T-helper 1 cell treated with Interleukin-12 subunit alpha and Interleukin-12 subunit beta and Interleukin-4 antibody, amounts not matched to agents 30 ng/mL and 1 ng/mL, for 36 hours (primary cell): ENCODE results near the gene CDC25B. TPM values are rescaled to one million over a fixed set of nuclear protein-coding genes. Genes with fewer than 3 reads are reported as not detected.
"Not testable (repeated sequence)": the region's sequence is repeated elsewhere in the genome, so short reads cannot be mapped to it uniquely, and the experiment has no call there.

ENCODE experiments used
- intact Hi-C: fragments of 100-400 bp; cut with micrococcal nuclease; formaldehyde crosslinking; loops from one replicate; pipeline ENCODE4 v1.15.1; 2024
- total RNA-seq: library from RNA; stranded (reverse); gene quantifications from 2 replicates; pipeline ENCODE4 v1.2.3, GENCODE V29; 2022

Gene CDC25B
- total RNA-seq, 1 donor from 2014 or later = 290 TPM

- intact Hi-C loops = no loop called here
Observed at GRCh38 chr20:3784216-3784853, 11.8 kb upstream of the CDC25B start.

GRCh38 chr20:3784863-3785239 lies 11.3 kb upstream of the CDC25B start:
- intact Hi-C loops = loop anchor here (5.0 kb wide), 1 partner anchor 227 kb away; no protein-coding TSS in a partner anchor

GRCh38 chr20:3785240-3786125 lies 10.6 kb upstream of the CDC25B start:
- intact Hi-C loops = loop anchor here (1.0 to 5.0 kb wide), 6 partner anchors 17 to 297 kb away; partner anchors contain the start of genes AP5S1, MAVS and PANK2

GRCh38 chr20:3786126-3786484 lies 10.0 kb upstream of the CDC25B start:
- intact Hi-C loops = loop anchor here (1.0 to 5.0 kb wide), 6 partner anchors 18 to 297 kb away; partner anchors contain the start of genes AP5S1, MAVS and PANK2

- intact Hi-C loops = loop anchor here (1.0 to 5.0 kb wide), 8 partner anchors 9 to 296 kb away; partner anchors contain the start of genes AP5S1, MAVS and PANK2
Observed at GRCh38 chr20:3786665-3787323, 9.3 kb upstream of the CDC25B start, which contains the start of gene CENPB. TSS of gene CENPB (minus strand) at chr20:3786740. CDS start at chr20:3786483, 257 bp downstream.

GRCh38 chr20:3787324-3788014 lies 8.6 kb upstream of the CDC25B start:
- intact Hi-C loops = loop anchor here (1.0 to 5.0 kb wide), 6 partner anchors 8 to 295 kb away; partner anchors contain the start of genes MAVS and PANK2

GRCh38 chr20:3788685-3789155 lies 7.4 kb upstream of the CDC25B start:
- intact Hi-C loops = loop anchor here (5.0 kb wide), 1 partner anchor 224 kb away; no protein-coding TSS in a partner anchor

GRCh38 chr20:3789201-3789600 lies 6.9 kb upstream of the CDC25B start:
- intact Hi-C loops = loop anchor here (5.0 kb wide), 1 partner anchor 223 kb away; no protein-coding TSS in a partner anchor

GRCh38 chr20:3794168-3794567 lies 1.9 kb upstream of the CDC25B start:
- intact Hi-C loops = not testable (repeated sequence)

GRCh38 chr20:3794701-3795420 lies 1.2 kb upstream of the CDC25B start:
- intact Hi-C loops = loop anchor here (1.0 to 5.0 kb wide), 3 partner anchors 8 to 388 kb away; partner anchors contain the start of gene DNAAF9

- intact Hi-C loops = loop anchor here (1.0 to 5.0 kb wide), 8 partner anchors 15 to 389 kb away; partner anchors contain the start of genes AP5S1, DNAAF9, MAVS and PANK2
Observed at GRCh38 chr20:3796477-3797225, 541 bp downstream of the CDC25B start.

- intact Hi-C loops = loop anchor here (2.0 to 5.0 kb wide), 4 partner anchors 16 to 390 kb away; partner anchors contain the start of genes DNAAF9, PANK2 and SPEF1
Observed at GRCh38 chr20:3797226-3797545, 1.1 kb downstream of the CDC25B start.

GRCh38 chr20:3797592-3798372 lies 1.7 kb downstream of the CDC25B start:
- intact Hi-C loops = loop anchor here (2.0 to 5.0 kb wide), 4 partner anchors 17 to 390 kb away; partner anchors contain the start of genes DNAAF9, PANK2 and SPEF1

- intact Hi-C loops = loop anchor here (5.0 kb wide), 2 partner anchors 109 to 391 kb away; partner anchors contain the start of gene DNAAF9
Observed at GRCh38 chr20:3798373-3798768, 2.3 kb downstream of the CDC25B start.

- intact Hi-C loops = loop anchor here (5.0 kb wide), 2 partner anchors 108 to 392 kb away; partner anchors contain the start of gene DNAAF9
Observed at GRCh38 chr20:3798908-3799248, 2.8 kb downstream of the CDC25B start.

GRCh38 chr20:3800256-3800877 lies 4.3 kb downstream of the CDC25B start:
- intact Hi-C loops = no loop called here

- intact Hi-C loops = no loop called here
Observed at GRCh38 chr20:3800878-3801260, 4.8 kb downstream of the CDC25B start.

- intact Hi-C loops = no loop called here
Observed at GRCh38 chr20:3801299-3801698, 5.2 kb downstream of the CDC25B start.
